HG03460 (cell line): ENCODE measurements around the gene IFI16.

ENCODE experiments used
- ATAC-seq: cut with Tn5 transposase; IDR thresholded peaks from one replicate; pipeline ENCODE4 v1.9.1; 2021; ENCODE audit not compliant: unreplicated experiment

Gene IFI16

DNA sequence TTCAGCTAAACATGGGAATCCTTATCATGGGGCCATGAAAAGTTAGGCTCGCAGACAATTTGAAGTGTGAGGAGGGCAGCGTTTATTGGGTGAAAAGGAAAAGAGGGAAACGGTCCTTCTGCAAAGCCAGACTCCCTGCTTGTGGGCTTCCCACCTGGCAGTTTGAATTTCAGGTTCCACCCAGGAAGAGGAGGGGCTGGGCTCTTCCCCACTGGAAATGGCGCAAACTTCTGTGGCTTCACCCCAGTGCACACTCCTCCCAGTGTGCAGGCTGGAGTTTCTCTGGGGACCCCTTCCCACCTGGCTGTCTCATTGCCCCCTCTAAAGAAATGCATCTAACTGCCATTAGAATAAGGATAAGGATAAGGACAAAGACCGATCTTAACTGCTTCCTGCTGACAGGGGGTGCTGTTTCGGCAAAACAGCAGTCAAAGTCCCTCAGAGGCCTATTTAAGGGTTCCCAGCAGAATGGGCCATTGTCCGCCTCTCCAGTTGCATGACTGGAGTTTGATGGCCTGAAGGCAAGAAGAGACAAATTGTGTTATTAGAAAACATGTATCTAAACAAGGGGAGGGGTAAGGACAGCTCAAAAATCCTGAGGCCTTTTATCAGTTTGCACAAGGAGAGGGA is 46.5 kb downstream of the IFI16 start:
- no peak for ATAC-seq

- ATAC-seq = no peak
These were observed 49.0 kb downstream of the IFI16 start for GRCh38 chr1:159058751-159059150.

DNA sequence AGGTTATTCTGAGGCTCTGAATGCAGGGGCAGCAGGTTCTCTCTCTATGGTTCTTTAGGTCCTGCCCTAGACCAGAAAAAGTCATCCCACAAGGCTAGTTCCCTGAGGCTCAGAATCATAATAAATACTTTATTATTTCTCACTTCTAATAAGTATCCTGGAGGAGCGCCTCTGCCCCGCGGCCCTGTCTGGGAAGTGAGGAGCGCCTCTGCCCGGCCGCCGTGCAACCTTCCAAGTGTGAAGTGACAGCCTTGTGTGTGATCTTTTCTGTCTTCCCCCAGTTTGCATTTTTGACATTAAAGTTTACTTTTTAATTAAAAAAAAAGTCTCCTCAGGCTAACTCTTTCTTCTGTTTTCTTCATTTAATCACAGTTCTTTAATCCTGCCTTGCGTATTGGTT is 55.4 kb downstream of the IFI16 start:
- no peak for ATAC-seq

- no peak for ATAC-seq
These were observed 56.4 kb downstream of the IFI16 start for GRCh38 chr1:159066108-159066507.

DNA sequence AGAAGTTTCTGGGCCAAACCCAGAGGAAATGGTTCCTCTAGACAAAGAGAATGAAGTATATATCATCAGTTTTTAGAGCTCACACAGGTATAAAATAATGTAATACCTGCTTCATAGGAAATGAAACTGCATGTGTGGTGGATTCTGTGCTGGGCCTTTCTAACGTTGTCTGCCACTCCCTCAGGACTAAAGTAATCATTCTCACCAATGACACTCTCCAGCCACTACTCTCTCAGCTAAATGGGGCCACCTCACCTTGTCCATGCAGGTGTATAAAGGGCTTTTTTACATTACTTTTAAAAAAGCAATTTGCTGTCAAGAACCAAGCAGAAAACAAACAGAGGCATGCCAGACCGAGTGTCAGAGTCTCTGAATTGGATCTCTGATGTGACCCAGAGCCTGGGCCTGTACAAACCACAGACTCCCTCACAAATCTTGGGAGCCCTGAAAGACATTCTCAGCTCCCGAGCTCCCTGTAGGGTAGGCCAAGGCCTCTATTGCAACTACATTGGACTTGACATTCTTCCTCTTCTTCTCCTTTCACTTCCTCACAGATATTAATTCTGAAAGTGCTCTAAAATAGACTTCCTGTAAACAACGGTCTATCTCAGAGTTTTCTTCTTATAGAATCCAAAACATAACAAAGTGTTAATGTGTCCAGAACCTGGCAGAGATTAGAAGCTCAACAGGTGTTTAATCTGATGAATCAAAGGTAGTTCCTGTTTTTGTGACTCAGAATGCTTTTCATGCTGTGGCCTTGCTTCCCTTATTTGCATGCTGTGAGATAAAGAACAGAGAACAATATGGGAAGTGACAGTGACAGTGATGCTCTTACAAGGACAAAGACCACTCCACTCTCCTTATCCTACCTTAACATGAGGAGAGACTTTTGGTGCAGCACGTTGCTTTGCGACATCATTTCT is 58.3 kb downstream of the IFI16 start:
- peak; percentile 82 for ATAC-seq

DNA sequence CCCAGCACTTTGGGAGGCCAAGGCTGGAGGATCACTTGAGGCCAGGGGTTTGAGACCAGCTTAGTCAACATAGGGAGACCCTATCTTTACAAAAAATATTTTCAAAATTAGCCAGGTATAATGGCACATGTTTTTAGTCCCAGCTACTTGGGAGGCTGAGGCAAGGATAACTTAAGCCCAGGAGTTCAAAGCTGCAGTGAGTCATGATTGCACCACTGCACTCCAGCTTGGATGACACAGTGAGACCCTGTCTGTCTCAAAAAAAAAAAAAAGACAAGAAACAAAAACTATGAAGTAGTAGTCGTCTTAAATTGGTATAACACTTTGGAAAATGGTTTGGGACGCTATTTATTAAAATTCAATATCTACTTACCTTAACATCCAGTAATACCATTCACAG is 59.2 kb downstream of the IFI16 start:
- ATAC-seq = no peak

DNA sequence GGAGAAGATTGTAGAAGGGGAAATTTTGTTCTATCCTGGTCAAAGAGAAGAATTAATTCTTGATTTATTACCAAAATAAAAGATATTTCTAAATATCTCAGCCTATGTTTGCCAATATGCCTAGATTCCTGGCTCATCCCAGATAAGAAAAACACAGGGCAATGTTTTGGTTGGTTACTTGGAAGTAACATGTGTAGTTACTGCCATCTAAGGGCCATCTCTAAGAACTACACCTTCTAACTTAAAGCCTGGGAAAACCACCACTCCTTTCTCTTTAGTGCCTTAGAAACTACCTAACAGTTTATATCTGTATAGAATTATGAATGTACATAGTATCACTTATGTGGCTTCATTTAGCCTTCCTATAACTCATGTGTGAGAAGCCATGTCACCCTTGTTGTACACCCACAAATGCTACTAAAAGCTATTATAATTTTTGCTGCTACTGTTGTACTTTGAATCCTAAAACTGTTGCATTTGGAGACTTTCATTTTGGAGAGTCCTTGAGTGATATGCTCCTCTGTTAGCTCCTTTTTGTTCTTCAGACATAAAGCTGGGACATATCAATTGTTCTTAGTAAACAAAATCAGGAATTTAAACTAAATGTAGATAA is 62.4 kb downstream of the IFI16 start:
- ATAC-seq = no peak

GRCh38 chr1:159076438-159077119 is 66.9 kb downstream of the IFI16 start, which contains the start of gene AIM2:
AIM2 (minus strand) TSS chr1:159076766; CDS start chr1:159073499, 3,267 bp downstream.
- ATAC-seq = peak; percentile 88

- peak; percentile 68 for ATAC-seq
These were observed 67.6 kb downstream of the IFI16 start for GRCh38 chr1:159077120-159077961.

DNA sequence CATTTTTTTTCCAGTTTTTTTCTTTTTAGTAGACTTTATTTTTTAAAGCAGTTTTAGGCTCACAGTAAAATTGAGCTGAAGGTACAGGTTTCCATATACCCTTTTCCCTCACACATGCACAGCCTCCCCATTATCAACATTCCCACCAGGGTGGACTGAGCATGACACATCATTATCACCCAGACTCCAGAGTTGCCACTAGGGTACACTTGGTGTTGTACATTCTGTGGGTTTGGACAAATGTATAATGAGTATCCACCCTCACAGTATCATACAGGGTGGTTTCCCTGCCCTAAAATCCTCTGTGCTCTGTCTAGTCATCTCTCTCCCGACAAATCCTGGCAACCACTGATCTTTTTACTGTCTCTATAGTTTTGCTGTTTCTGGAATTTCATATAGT is 69.8 kb downstream of the IFI16 start:
- no peak for ATAC-seq

- ATAC-seq = no peak
These were observed 71.9 kb downstream of the IFI16 start for GRCh38 chr1:159081626-159082025.

DNA sequence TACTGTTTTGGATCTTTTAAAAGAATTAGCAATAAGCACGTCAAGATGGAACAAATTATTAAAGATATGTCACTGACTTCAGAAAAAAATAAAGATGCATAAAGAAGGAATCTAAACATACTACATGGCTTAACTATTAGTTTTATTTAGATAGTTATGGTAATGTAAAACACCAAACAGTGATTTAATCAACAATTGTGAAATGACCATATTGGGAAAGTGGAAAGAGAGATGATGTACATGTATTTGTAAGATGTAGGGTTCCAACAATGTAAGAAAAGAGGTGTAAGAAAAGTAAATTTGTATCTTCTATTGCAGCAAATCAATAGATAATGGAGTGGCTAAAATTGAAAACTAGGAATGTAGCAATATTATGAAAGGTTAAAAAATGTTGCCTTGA is 73.3 kb downstream of the IFI16 start:
- ATAC-seq = no peak

DNA sequence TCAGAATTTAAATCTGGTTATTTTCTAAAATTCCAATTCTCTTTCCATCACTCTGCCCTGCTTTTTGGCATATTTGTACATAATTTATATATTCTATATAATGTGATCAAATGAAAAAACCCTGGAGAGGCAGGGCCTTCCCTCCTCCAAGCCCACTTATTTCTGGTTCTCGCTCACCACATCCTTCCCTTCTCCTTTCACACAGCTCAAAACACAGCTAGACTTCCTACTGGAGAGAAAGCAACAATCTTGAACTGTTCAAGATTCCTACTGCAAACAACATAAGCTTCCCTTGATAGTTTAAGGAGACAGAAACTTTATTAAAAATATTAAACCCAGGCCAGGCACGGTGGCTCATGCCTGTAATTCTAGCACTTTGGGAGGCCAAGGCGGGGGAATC is 74.4 kb downstream of the IFI16 start:
- ATAC-seq = no peak

GRCh38 chr1:159084867-159085266 is 75.2 kb downstream of the IFI16 start:
- no peak for ATAC-seq

DNA sequence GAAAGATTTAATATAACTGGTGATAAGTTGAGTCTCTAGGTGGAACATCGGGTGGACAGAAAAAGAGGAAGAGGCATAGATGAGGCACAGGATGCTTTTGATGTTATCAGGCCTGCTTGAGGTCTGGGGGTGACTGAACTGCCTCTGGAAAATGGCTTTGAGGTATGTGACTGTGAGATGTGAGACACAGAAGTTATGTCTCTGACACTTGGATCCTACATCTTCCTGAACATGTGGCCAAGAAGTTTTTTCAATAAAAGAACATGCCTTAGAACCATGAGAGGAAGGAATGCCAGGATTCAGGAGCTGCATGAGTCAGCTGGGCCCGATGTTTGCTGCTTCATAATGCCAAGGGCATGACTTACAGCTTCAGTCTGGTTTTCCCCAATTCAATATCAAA is 78.3 kb downstream of the IFI16 start:
- ATAC-seq = no peak

GRCh38 chr1:159088546-159089183 is 79.0 kb downstream of the IFI16 start:
- peak; percentile 58 for ATAC-seq

GRCh38 chr1:159089184-159089791 is 79.6 kb downstream of the IFI16 start:
- no peak for ATAC-seq

DNA sequence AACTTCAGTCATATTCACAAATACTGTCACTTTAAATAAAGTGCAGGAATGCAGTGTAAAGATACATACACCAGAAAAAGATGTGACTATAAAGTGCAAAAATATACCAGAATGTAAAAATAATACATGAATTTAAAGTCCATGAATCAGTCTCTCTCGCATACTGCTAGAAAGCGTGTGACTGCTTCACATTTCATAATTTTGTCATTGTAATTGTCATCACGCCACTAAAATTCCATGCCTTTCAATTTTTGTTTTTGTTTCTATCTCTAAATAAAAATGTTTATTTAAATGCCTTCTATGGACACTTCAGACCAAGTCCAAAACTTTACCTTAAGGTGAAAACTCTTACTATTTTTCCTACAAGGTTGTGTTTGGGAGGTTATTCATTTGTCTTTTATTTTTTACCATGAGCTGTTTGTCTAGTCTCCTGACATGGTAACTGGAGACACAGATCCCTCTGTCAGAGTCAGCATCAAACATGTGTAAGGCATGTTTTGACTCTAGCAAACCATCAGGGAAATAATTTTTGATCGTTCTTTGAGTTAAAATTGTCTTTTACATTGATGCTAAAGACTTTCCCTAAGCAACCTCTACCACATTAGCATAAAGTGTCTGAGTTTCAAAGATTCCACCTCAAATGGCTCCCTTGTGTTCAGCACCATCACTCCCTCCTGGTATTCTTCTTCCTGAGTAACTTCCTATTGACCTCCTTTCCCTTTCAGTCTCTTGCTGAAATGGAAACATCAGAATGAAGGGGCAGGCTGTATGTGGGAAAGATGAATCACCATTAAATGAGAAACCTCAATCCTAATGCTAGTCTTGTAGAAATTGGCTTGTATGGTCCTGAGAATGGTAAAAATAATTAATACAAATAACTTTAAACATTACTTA is 80.8 kb downstream of the IFI16 start:
- no peak for ATAC-seq

- ATAC-seq = no peak
These were observed 81.5 kb downstream of the IFI16 start for GRCh38 chr1:159091180-159091560.
